ENCODE data around the gene EEF1AKMT4.

EEF1AKMT4 gene

DNA sequence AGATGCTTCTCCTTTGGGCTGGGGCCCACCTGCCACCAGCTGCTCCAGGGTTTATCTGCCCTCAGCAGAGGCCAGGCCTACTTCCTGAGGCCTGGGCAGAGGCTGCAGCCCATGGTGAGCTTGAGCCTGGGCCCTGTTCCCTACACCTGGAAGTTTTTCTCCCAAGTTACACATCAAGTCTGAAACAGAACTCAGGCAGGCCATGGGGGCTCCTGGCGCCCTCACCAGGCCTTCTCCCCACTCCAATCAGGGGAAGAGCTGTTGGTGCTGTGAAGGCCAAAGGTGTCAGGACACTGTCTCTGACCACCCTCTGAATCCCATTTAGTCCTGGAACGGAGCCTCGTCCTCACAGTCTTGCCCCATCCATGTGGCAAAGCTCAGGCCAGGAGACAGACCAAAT, 12.8 kb upstream of the EEF1AKMT4 start:
- no peak for DNase-seq

DNA sequence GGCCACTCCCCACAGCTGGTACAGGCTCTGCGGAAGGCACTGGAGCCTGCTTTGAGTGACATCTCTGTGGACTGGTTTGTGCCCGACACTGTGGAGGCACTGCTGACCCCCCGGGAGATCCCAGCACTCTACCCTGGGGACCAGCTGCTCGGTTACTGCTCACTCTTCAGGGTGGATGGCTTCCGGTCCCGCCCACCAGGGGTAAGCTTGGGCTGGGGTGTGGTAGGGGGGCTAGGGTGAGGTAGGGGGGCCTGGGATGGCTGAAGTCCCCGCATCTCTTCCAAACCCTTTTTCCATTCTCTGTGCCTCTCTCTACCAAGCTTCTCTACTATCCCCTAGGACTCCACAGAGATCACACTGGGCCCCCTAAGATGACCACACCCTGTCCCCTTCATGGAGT, 12.3 kb upstream of the EEF1AKMT4 start:
- DNase-seq: no peak

- DNase-seq: no peak
These were observed 11.7 kb upstream of the EEF1AKMT4 start for GRCh38 chr3:184237807-184238206.

DNA sequence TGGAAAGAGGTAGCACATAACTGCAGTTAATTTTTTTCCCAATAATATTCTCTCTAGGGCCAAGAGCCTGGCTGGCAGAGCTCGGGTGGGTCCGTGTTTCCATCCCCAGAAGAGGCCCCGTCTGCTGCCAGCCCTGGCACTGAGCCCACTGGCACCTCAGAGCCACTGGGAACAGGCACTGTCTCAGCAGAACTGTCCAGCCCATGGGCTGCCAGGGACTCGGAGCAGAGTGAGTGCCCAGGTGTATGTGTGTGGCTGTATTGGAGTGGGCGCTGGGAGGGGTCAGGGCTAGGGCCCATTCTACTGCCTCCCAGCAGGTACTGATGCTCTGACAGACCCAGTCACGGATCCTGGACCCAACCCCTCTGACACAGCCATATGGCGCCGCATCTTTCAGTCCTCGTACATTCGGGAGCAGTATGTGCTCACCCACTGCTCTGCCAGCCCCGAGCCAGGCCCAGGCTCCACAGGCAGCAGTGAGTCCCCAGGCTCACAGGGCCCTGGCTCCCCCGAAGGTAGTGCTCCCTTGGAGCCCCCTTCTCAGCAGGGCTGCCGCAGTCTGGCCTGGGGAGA, 11.1 kb upstream of the EEF1AKMT4 start:
- DNase-seq: no peak

DNA sequence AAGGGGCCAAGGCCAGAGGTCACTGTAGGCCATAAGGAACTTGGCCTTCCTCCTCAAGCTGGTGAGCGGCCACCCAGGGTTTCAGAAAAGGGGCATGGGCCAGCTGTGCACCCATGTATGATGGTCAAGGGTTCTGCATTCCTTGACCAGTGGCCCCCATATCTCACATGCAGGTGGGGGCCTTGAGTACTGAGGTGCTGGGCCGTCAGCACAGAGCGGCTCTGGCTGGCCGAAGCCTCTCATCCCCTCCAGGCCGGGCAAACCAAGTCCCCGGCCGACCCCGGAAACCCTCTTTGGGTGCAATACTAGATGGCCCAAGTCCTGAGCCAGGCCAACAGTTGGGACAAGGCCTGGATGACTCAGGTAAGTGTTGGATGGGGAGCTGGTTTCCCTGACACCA, 10.3 kb upstream of the EEF1AKMT4 start:
- no peak for DNase-seq

DNA sequence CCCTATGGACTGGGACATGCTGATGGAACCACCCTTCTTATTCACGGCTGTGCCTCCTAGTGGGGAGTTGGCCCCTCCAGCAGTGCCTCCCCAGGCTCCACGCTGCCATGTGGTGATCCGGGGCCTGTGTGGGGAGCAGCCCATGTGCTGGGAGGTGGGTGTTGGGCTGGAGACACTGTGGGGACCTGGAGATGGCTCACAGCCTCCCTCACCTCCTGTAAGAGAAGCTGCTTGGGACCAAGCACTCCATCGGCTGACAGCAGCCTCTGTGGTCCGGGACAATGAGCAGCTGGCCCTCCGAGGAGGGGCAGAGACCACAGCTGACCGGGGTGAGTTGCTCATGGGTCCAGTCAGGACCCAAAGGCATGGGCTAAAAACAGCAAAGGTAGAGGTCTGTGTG, 9.8 kb upstream of the EEF1AKMT4 start:
- no peak for DNase-seq

GRCh38 chr3:184240384-184241140, 8.9 kb upstream of the EEF1AKMT4 start:
- no peak for DNase-seq

DNA sequence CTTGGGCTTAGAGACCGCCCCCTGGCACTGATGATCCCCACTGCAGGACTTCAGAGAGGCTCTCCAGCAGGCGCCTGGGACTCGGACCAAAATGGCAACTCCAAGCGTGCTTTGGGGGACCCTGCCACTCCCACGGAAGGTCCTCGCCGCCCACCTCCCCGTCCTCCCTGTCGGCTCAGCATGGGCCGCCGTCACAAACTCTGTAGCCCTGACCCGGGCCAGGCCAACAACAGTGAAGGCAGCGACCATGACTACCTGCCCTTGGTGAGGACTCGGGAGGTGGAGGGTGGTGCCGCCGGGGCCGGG, 8.4 kb upstream of the EEF1AKMT4 start:
- no peak for DNase-seq

DNA sequence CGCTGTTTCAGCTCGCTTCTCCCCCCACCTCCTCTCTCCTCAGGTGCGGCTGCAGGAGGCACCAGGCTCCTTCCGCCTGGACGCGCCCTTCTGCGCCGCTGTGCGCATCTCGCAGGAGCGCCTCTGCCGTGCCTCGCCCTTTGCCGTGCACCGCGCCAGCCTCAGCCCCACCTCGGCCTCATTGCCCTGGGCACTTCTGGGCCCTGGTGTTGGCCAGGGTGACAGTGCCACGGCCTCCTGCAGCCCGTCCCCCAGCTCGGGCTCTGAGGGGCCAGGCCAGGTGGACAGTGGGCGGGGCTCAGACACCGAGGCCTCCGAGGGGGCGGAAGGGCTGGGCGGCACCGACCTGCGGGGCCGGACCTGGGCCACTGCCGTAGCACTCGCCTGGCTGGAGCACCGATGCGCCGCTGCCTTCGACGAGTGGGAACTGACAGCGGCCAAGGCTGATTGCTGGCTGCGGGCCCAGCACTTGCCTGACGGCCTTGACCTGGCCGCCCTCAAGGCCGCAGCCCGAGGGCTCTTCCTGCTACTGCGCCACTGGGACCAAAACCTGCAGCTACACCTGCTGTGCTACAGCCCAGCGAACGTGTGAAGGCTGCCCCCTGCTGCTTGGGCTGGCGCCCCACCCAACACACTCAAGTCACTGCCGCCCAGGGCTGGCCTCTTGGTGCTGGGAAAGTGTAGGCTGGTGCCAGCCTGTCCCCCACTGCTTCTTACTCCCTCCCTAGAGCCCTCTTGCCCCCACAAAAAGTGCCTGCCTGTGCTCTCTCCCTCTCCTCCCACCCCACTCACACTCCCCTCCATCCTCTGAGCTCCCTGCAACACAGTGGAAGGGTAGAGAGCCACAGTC, 7.8 kb upstream of the EEF1AKMT4 start:
- DNase-seq: peak; percentile 70

DNA sequence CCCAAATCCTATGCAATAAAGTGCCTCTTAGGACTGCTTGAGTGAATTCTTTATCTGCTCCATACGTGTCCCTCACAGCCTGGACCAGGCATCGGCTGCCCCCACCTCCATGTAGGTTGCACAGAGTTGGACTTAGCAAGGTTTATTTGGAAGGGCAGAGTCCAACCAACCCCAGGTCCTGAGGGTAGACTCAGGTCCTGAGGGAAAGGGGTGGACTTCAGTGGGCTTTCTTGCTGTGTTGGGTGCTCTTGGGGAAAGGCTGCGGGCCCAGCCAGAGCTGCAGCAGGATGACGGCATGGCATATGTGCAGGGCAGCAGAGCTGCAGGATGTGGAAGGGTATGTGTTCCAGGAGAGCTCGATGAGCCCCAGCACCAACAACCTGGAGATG, 7.2 kb upstream of the EEF1AKMT4 start:
- DNase-seq: no peak

DNA sequence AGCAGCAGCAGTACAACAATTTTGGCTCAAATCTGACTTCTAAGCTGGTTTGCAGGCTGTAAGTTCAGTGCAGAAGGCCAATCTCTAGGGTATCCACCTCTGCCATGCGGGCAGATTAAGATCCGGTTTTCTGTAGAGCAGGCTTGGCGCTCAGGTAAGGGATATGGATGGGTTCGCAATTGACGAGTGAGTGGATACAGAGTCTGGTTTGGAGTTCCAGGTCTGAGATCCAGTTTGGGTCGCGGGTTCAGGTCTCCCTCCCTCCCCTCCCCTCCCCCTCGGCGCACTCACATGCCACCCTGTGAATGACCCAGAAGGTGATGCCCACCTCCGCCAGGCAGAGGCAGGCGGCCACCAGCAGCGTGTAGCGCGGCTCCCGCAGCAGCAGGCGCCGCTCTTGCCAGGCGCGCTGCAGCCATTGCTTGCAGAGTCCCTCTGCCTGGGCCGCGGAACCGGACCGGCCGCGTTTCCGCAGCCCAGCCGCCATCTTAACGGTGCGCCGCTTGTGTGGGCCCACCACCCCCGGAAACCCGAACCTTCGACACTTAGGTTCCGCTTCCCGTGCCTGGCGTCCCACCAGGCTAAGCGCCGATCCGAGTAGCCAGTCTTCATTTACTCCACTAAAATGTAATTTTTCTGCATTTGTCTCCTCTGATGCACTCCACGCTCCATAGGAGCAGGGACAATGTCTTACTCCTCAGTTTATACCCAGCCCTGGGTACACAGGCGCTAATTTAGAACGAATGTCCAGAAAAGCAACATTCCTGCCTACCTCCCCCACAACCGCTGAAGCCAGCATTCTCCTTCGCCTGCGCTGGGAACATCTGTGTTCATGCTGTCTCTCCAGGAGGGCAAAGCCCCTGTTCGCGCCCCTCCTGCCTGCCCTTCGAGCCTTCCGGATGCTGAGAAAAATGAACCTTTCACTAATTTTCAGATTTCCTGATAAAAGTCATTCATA, 739 bp upstream of the EEF1AKMT4 start, which contains the start of gene ALG3:
ALG3 (minus strand) TSS at position 509 of the 958 bp plus-strand sequence; CDS start at position 487, 22 bp downstream.
- DNase-seq: peak; percentile 58

GRCh38 chr3:184250167-184250828, 826 bp downstream of the EEF1AKMT4 start:
- DNase-seq: peak; percentile 86

GRCh38 chr3:184255291-184256039, 6.0 kb downstream of the EEF1AKMT4 start:
- DNase-seq: no peak

GRCh38 chr3:184257083-184257915, 7.8 kb downstream of the EEF1AKMT4 start:
- no peak for DNase-seq

DNA sequence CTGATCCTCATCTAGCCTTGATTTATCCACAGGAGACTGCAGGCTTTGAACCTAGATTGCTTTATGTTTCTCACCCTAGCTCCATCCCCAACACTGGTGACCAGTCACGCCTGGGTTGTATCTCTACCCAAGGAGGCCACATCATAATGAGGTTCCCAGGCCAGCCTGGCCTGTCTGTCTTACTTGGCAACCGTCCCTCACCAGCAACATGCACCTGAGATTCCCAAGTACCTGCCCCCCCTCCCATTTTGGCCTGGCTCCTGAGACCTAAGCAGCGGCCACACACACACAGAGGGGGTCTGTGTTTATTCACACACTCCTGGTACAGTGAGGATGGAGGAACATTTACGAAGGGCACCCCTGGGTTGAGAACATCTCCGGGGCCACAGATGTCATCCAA, 9.5 kb downstream of the EEF1AKMT4 start:
- no peak for DNase-seq

DNA sequence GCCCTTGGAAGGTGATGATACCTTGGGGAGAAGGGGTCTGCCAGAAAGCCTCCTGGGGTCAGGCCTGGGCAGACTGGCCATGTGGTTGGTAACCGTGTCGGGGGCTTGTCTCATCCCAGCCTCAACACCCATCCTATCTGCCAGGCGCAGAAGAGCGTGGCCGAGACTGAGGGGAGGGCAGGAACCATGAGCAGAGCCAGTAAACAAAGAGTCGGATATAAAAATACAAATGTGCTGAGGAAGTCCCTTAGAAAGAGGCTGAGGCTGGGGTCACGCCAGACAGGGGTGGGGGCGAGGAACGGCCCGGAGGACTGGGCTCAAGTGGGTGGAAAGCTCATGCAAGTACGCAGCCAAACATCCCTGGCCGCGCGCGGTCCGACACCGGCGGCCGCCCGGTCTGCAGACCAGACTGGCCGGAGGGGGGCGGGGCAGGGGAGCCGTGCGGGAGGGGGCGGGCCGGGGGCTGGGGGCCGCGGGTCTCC, 10.0 kb downstream of the EEF1AKMT4 start:
- DNase-seq: no peak

DNA sequence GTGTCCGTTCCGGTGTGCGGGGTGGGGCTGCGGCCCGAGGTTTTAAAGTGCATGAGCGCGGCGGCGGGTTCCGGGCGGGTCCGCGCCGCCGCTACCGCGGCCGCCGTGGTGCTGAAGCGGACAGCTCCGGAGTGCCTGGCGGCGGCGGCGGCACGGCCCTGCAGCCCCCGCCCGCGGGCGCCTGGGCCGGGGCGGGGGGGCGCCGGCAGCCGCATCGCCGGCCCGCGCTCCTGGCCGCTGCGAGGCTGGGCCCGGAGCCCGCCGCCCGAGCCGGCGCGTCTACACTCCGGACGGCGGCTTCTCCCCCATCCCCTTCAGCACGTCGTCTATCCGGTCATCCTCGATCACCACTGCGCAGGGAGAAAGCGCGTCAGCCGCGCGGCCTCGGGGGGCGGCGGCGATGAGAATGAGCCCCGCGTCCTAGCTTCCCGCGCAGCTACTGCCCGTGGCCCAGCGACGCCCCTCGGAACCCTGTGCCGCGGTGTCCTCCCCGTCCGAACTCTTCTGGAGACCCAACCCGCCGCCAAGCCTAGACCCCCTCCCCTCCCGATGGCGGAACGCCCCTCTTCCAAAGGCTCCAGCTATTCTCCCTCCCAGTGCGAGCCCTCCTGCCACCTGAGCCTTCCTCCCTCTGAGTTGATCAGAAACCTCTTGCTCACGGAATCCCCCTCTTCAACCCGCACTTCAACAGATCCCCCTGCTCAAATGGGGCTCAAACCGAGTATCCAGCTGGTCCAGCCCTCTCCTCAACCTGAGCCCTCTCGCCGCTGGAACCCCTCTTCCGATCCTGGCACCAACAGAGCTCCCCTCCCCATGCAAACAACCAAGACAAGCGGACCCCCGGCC, 10.6 kb downstream of the EEF1AKMT4 start:
- no peak for DNase-seq

DNA sequence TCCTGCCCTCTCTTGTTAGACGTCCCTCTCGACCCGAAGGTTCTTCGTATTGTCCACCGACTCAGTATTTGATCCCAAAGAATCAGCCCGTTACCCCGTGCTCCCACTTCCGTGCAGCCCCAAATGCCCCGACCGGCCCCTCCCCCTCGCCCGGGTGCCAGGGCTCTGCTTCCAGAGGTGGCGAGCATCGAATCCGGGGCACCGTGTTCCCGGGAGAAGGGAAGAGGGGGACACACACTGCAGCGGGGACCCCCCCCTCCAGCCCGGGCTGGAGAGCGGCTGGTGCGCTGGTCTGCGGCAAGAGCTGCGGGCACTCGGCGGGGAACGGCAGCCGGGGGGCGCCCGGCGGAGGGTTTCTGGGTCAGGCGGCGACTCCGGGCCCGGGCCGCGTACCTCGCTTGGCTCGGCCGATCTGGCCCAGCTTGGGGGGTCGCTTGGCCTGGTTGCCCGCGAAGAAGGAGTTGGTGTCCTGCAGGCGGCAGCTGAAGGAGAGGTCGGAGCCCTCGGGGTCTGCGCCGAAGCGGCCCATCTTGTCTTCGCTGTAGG, 11.3 kb downstream of the EEF1AKMT4 start:
- DNase-seq: no peak

DNA sequence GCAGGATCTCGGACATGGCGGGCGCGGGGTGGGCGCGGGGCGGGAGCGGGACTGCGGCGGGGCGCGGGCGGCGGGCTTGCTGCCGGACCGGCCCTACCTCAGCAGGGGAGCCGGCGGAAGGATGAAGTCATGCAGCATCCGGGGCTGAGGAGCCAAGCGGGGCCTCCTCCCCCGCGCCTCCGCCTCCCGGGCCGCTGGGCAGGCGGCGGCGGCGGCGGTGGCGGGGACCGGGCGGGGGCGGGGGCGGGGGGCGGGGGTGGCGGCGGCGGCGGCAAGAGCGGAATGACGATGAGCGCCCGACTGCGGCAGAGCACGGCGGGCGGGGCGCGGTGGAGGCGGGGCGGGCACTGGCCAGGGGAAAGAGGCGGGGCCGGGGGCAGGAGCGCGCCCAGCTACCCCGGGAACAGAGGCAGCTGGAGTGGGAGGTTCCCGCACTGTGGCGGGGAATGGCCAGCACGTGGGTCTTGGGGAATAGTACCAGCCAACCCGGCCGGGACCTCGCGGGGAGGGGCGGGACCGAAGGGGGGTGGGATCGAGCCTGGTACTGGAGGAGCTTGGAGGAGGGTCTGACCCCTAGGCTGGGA, 11.9 kb downstream of the EEF1AKMT4 start, which contains the start of gene CAMK2N2:
CAMK2N2 (minus strand) TSS at position 284 of the 584 bp plus-strand sequence; CDS start at position 16, 268 bp downstream.
- peak; percentile 75 for DNase-seq

Data from NCI-H2029 treated with DMSO at 0.1 percent for 48 hours (cell line).